Right atrium auricular region (tissue), 2 donors: ENCODE data around the gene RIPPLY1. TPM values are rescaled to one million over a fixed set of nuclear protein-coding genes. Genes with fewer than 3 reads are reported as not detected.
"Not testable (repeated sequence)": the region's sequence is repeated elsewhere in the genome, so short reads cannot be mapped to it uniquely, and the experiment has no call there.

Experiments
- DNase-seq: peaks from one replicate; pipeline ENCODE4 v3.0.0-alpha.2; 2019; ENCODE audit warnings: low spot score
- H3K27ac ChIP-seq, 2 donors: fragments of 200-600 bp; sonication (generic); 1 replicate in 1 of 2; 2 replicates in 1 of 2; pipeline ENCODE4 v1.5.1; 2016 to 2019
- H3K27me3 ChIP-seq, 2 donors: fragments of 200-600 bp; sonication (generic); one replicate each; pipeline versions ENCODE4 v1.5.1 to v1.6.0; 2017 to 2019
- H3K36me3 ChIP-seq: fragments of 200-600 bp; sonication (generic); one replicate; pipeline ENCODE4 v1.5.1; 2016
- H3K4me1 ChIP-seq, 2 donors: fragments of 200-600 bp; sonication (generic); one replicate each; pipeline versions ENCODE4 v1.5.1 to v1.6.0; 2017 to 2019
- H3K4me3 ChIP-seq, 2 donors: fragments of 200-600 bp; sonication (generic); 1 replicate in 1 of 2; 2 replicates in 1 of 2; pipeline ENCODE4 v1.5.1; 2017 to 2019; ENCODE audit warnings: mild to moderate bottlenecking in 1 of 2, moderate library complexity in 1 of 2
- H3K9me3 ChIP-seq, 2 donors: fragments of 200-600 bp; sonication (generic); one replicate each; pipeline ENCODE4 v1.5.1; 2019
- CTCF ChIP-seq, 2 donors: fragments of 200-600 bp; sonication (generic); IDR thresholded peaks; one replicate each; pipeline ENCODE4 v1.5.1; 2019; ENCODE audit warnings: antibody characterized with exemption in 2 of 2
- total RNA-seq, 2 donors: library from RNA; depleted of rRNA; stranded (reverse); fragments of >200 nt; gene quantifications; one replicate each; pipeline ENCODE4 v1.1.0, GENCODE V29; 2016

The RIPPLY1 gene
- total RNA-seq, 2 donors from 2014 or later: not detected

- no peak for DNase-seq
- H3K27me3 ChIP-seq: no peaks in the 10 kb centered on the region
- no peaks in the 10 kb centered on the region for H3K9me3 ChIP-seq
- H3K36me3 ChIP-seq: no peaks in the 10 kb centered on the region
- peak; percentile 57 to 82 for TF ChIP-seq CTCF (IDR thresholded peaks at IDR 0.05)
- H3K4me1 ChIP-seq: peaks cover 0 to 3% of the 10 kb centered on the region in 2 donors
- no peak overlapping the region for H3K27ac ChIP-seq
- no peak overlapping the region for H3K4me3 ChIP-seq
Measured at GRCh38 chrX:106894392-106894909, 8.7 kb downstream of the RIPPLY1 start.

GRCh38 chrX:106891762-106892460 lies 11.2 kb downstream of the RIPPLY1 start:
- TF ChIP-seq CTCF (IDR thresholded peaks at IDR 0.05): no peak
- H3K27me3 ChIP-seq: peaks cover 0 to 6% of the 10 kb centered on the region in 2 donors
- DNase-seq: no peak

GRCh38 chrX:106889468-106889867 lies 13.7 kb downstream of the RIPPLY1 start:
- H3K4me1 ChIP-seq: no peaks in the 10 kb centered on the region
- H3K9me3 ChIP-seq: peaks cover 0 to 3% of the 10 kb centered on the region in 2 donors
- no peak for TF ChIP-seq CTCF (IDR thresholded peaks at IDR 0.05)
- H3K27ac ChIP-seq: no peak overlapping the region
- peaks cover 0 to 6% of the 10 kb centered on the region in 2 donors for H3K27me3 ChIP-seq
- no peak overlapping the region for H3K4me3 ChIP-seq
- H3K36me3 ChIP-seq: no peaks in the 10 kb centered on the region
- DNase-seq: no peak

More at GRCh38 chrX:106891762-106892460, 11.2 kb downstream of the RIPPLY1 start:
- Histone ChIP-seq H3K27ac (no peak overlapping the region), H3K4me3 (no peak overlapping the region), H3K36me3 (no peaks in the 10 kb centered on the region), H3K9me3 (peaks cover 0 to 3% of the 10 kb centered on the region in 2 donors), H3K4me1 (peaks cover 0 to 3% of the 10 kb centered on the region in 2 donors)

- no peaks in the 10 kb centered on the region for H3K36me3 ChIP-seq
- H3K9me3 ChIP-seq: no peaks in the 10 kb centered on the region
- no peak for TF ChIP-seq CTCF (IDR thresholded peaks at IDR 0.05)
- DNase-seq: no peak
- no peak overlapping the region for H3K27ac ChIP-seq
- no peaks in the 10 kb centered on the region for H3K27me3 ChIP-seq
- H3K4me1 ChIP-seq: no peaks in the 10 kb centered on the region
- H3K4me3 ChIP-seq: no peak overlapping the region
Measured at GRCh38 chrX:106875151-106875550, 28.0 kb downstream of the RIPPLY1 start.

- H3K27ac ChIP-seq: no peak overlapping the region
- H3K36me3 ChIP-seq: no peaks in the 10 kb centered on the region
- peak; percentile 36 to 66 for TF ChIP-seq CTCF (IDR thresholded peaks at IDR 0.05)
- DNase-seq: no peak
- H3K4me1 ChIP-seq: no peaks in the 10 kb centered on the region
- no peaks in the 10 kb centered on the region for H3K9me3 ChIP-seq
- H3K27me3 ChIP-seq: no peaks in the 10 kb centered on the region
- H3K4me3 ChIP-seq: no peak overlapping the region
Measured at GRCh38 chrX:106874075-106874474, 29.1 kb downstream of the RIPPLY1 start.

GRCh38 chrX:106872796-106873195 lies 30.3 kb downstream of the RIPPLY1 start:
- not testable (repeated sequence) for H3K9me3 ChIP-seq, H3K27ac ChIP-seq, H3K36me3 ChIP-seq, H3K27me3 ChIP-seq, H3K4me3 ChIP-seq, H3K4me1 ChIP-seq, DNase-seq
